ENCODE measurements around the gene PDSS2. TPM values are rescaled to one million over a fixed set of nuclear protein-coding genes. Genes with fewer than 3 reads are reported as not detected.
A peak's percentile ranks its signal among the peaks of the same experiment; 100 is the strongest.

The PDSS2 gene
- total and polyA plus RNA-seq, 2 of the 8 experiments (the other 6 are each of a cell fraction or from before 2014, with no cell fraction given): 10.7 to 16.1 TPM

- TF ChIP-seq JUND (IDR thresholded peaks at IDR 0.05; ENCODE audit: low read length) (no peak), SUZ12 (IDR thresholded peaks at IDR 0.05; ENCODE audit: low read length) (no peak), CTBP2 (IDR thresholded peaks at IDR 0.05; ENCODE audit: borderline replicate concordance, insufficient read depth, insufficient read length, low read length) (no peak), SAP30 (IDR thresholded peaks at IDR 0.05; ENCODE audit: insufficient read depth, insufficient replicate concordance, low read length) (peak; percentile 87), TBP (IDR thresholded peaks at IDR 0.05; ENCODE audit: low read depth, low read length) (no peak), SP2 (IDR thresholded peaks at IDR 0.05; ENCODE audit: low read length) (no peak), HDAC6 (IDR thresholded peaks at IDR 0.05; ENCODE audit: low read depth, low read length) (no peak), CTCF (IDR thresholded peaks at IDR 0.05; ENCODE audit: control extremely low read depth in 1 of 3, insufficient read depth in 1 of 3, low read depth in 1 of 3, low read length in 3 of 3) (no peak), GABPA (IDR thresholded peaks at IDR 0.05; ENCODE audit: borderline replicate concordance, insufficient read depth, low read length) (no peak), BRCA1 (IDR thresholded peaks at IDR 0.05; ENCODE audit: low read depth, low read length) (no peak), NANOG (IDR thresholded peaks at IDR 0.05; ENCODE audit: insufficient read depth, low read depth, low read length, poor library complexity, severe bottlenecking) (no peak), CBX8 (IDR thresholded peaks at IDR 0.05; ENCODE audit: borderline replicate concordance, low read depth, low read length) (no peak), KDM4A (IDR thresholded peaks at IDR 0.05; ENCODE audit: low read depth, low read length, severe bottlenecking) (peak; percentile 70), CEBPB (IDR thresholded peaks at IDR 0.05; ENCODE audit: low read depth, low read length) (no peak)
Measured at GRCh38 chr6:107490566-107491137, 31.3 kb upstream of the PDSS2 start (continued).
